Panc1 (cell line): Measurements from ENCODE around the gene SLC25A38. TPM values are rescaled to one million over a fixed set of nuclear protein-coding genes. Genes with fewer than 3 reads are reported as not detected.

Experiments used
- ATAC-seq: fragments of 200-7000 bp; cut with Tn5 transposase; 2 replicates; pipeline ENCODE4 v1.9.1; 2020; ENCODE audit warnings: mild to moderate bottlenecking, moderate library complexity
- Bru-seq: library from RNA; stranded (reverse); fragments of 400-500 nt; gene quantifications from one replicate; lab custom pipeline; 2021; lab: Mats Ljungman, UMichigan
- BruChase-seq, 2 experiments: library from RNA; stranded (reverse); fragments of 400-500 nt; gene quantifications; one replicate each; lab custom pipeline; 2021; lab: Mats Ljungman, UMichigan
- BruUV-seq: library from RNA; stranded (reverse); fragments of 400-500 nt; replicated peaks from 2 replicates; lab custom pipeline; 2021; lab: Mats Ljungman, UMichigan
- CTCF ChIA-PET: fragments of 300-600 bp; sonication (Branson Sonifier 250); formaldehyde crosslinking; loops from one replicate; lab custom pipeline; 2022; ENCODE audit warnings: antibody characterized with exemption; lab: Charles Lee
- POLR2A ChIA-PET: fragments of 300-600 bp; sonication (Branson Sonifier 250); formaldehyde crosslinking; loops from one replicate; lab custom pipeline; 2022; ENCODE audit warnings: antibody characterized with exemption; lab: Charles Lee
- DNase-seq: peaks from one replicate; pipeline ENCODE4 v3.0.0-alpha.2; 2010; ENCODE audit warnings: low read depth, low spot score
- H3K27ac ChIP-seq: 2 replicates; pipeline ENCODE4 v1.5.1; 2011; ENCODE audit warnings: mild to moderate bottlenecking, low read length, inconsistent platforms
- H3K27me3 ChIP-seq: fragments of 200-500 bp; sonication (Bioruptor generic); 2 replicates; pipeline ENCODE4 v1.6.0; 2014; ENCODE audit warnings: low read length, inconsistent platforms; ENCODE audit not compliant: control insufficient read depth, insufficient read depth
- H3K36me3 ChIP-seq: fragments of 200-500 bp; sonication (Bioruptor generic); 2 replicates; pipeline ENCODE4 v1.5.1; 2014; ENCODE audit warnings: inconsistent platforms, mild to moderate bottlenecking, low read length, moderate library complexity; ENCODE audit not compliant: control insufficient read depth, insufficient read depth
- H3K4me1 ChIP-seq: 2 replicates; pipeline ENCODE4 v1.5.1; 2011; ENCODE audit warnings: inconsistent platforms, mild to moderate bottlenecking, low read length, moderate library complexity; ENCODE audit not compliant: control insufficient read depth, insufficient read depth
- H3K4me3 ChIP-seq, 2 experiments: 2 replicates each; pipeline ENCODE4 v1.5.1; 2011 to 2012; ENCODE audit warnings: low read depth in 2 of 2, low read length in 2 of 2, mild to moderate bottlenecking in 2 of 2, inconsistent platforms in 1 of 2, moderate library complexity in 1 of 2
- H3K9me3 ChIP-seq: fragments of 200-500 bp; sonication (Bioruptor generic); 2 replicates; pipeline ENCODE4 v1.5.1; 2014; ENCODE audit warnings: low read depth, mild to moderate bottlenecking, inconsistent platforms, low read length, moderate library complexity; ENCODE audit not compliant: control insufficient read depth, insufficient read depth
- POLR2AphosphoS5 ChIP-seq: IDR thresholded peaks from 2 replicates; pipeline ENCODE4 v1.6.1; 2012; ENCODE audit warnings: mild to moderate bottlenecking, low read depth, low read length, moderate library complexity
- REST ChIP-seq, 2 experiments: IDR thresholded peaks; 2 replicates each; pipeline ENCODE4 v1.6.1; 2011 to 2012; ENCODE audit warnings: low read depth in 2 of 2, control low read depth in 1 of 2, low read length in 1 of 2, mild to moderate bottlenecking in 1 of 2, moderate library complexity in 1 of 2; ENCODE audit not compliant: insufficient read depth in 1 of 2
- SIN3A ChIP-seq: IDR thresholded peaks from 2 replicates; pipeline ENCODE4 v1.6.1; 2012; ENCODE audit warnings: low read depth, mild to moderate bottlenecking, low read length, moderate library complexity, borderline replicate concordance; ENCODE audit not compliant: insufficient read depth
- TCF7L2 ChIP-seq: IDR thresholded peaks from 2 replicates; pipeline ENCODE4 v1.6.1; 2011; ENCODE audit warnings: mild to moderate bottlenecking, low read depth, low read length, inconsistent platforms
- in situ Hi-C: cut with HindIII; loops from 2 replicates; pipeline ENCODE4 v1.10.0; 2016; ENCODE audit warnings: low sequenced_read_pairs, low pct_unique_long_range_greater_than_20kb
- intact Hi-C: fragments of 100-400 bp; cut with micrococcal nuclease; formaldehyde crosslinking; loops from one replicate; pipeline ENCODE4 v1.10.0; 2022; ENCODE audit not compliant: unreplicated experiment
- long read RNA-seq: library from polyadenylated mRNA; unstranded; transcript quantifications from one replicate; pipeline ENCODE4 v2.0.0, GENCODE V29; 2021; ENCODE audit not compliant: unreplicated experiment
- polyA plus RNA-seq: library from polyadenylated mRNA; unstranded; fragments of >200 nt; gene quantifications from one replicate; pipeline ENCODE4 v1.2.1, GENCODE V29; 2012; ENCODE audit warnings: missing spikeins; ENCODE audit not compliant: insufficient read length
- total RNA-seq: library from RNA; stranded (reverse); gene quantifications from one replicate; pipeline ENCODE4 v1.2.1, GENCODE V29; 2021; ENCODE audit not compliant: unreplicated experiment
- TF ChIP-seq, protein P1 (sequence below): fragments of 450-650 bp; IDR thresholded peaks from 2 replicates; pipeline ENCODE4 v1.5.1; 2017; ENCODE audit warnings: mild to moderate bottlenecking

The SLC25A38 gene, protein sequence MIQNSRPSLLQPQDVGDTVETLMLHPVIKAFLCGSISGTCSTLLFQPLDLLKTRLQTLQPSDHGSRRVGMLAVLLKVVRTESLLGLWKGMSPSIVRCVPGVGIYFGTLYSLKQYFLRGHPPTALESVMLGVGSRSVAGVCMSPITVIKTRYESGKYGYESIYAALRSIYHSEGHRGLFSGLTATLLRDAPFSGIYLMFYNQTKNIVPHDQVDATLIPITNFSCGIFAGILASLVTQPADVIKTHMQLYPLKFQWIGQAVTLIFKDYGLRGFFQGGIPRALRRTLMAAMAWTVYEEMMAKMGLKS
- total RNA-seq (21.5 TPM), Bru-seq, nascent RNA (percentile 73 among the genes with signal in this experiment), BruChase-seq, experiment 1, labeled RNA remaining after a 2-hour chase (percentile 79 among the genes with signal in this experiment), BruChase-seq, experiment 2, labeled RNA remaining after a 6-hour chase (percentile 79 among the genes with signal in this experiment)
- polyA plus RNA-seq, result 22.2 TPM
- long read RNA-seq, transcript SLC25A38-201 (7 exons, 2,147 nt), result major isoform, 26 of 53 reads
- long read RNA-seq, partial matches to known transcripts, result 4 of 53 reads
- long read RNA-seq, other reads (novel, unspliced or antisense), result 23 of 53 reads

DNA sequence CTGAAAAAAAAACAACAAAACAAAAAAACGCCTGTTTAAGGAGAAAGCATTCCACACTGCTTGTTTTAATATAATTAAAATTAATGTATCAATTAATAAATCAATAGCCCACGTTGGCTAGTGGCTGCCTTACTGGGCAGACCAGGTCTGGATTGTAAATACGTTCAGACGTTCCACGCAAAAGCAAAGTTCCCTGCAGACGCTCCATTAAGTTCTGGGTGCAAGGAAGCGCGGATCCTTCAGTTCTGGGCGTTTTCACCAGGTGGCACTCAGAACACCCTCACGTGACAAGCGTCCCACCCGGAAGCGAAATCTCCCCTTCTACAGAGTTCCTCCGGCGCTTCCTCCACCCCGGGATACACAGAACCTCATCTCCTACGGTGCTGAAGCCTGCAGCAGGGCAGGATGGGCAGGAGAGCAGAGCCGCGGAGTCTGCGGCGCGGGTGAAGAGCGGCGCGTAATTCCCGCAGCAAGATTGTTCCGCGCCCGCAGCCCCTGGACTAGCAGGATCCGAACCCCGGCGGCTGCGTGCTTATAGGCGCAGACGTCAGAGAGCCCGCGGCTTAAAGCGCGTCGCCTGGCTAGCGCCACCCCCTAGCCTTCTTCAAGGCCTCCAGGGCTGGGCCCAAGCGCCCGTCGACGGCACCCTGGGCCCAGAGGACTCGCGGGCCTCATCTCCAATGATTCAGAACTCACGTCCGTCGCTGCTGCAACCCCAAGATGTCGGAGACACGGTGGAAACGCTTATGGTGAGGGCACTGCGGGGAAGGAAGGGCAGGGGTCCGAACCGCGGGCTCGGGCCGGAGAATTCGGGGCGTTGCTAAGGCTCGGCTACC, at the start of gene SLC25A38:
Gene SLC25A38, plus strand, starts transcription at position 326 of the 836 bp plus-strand sequence. Its CDS starts 355 bp downstream, at position 681.
- DNase-seq (peak; percentile 61), ATAC-seq (peak; percentile 93)
- intact Hi-C loops (no loop called here), in situ Hi-C loops (no loop called here)
- CTCF ChIA-PET, result no interaction called here
- Histone ChIP-seq H3K4me1 (peaks cover 14% of the 10 kb centered on the region), H3K4me3 (peak within 1 kb of the TSS; percentile 79 to 84), H3K36me3 (no peaks in the 10 kb centered on the region; the same call in 1 of the 2 replicates), H3K27ac (peak within 1 kb of the TSS; percentile 80), H3K27me3 (no peaks in the 10 kb centered on the region), H3K9me3 (no peaks in the 10 kb centered on the region)
- no TSS peak for BruUV-seq
- POLR2A ChIA-PET, result no interaction called here
- TF ChIP-seq POLR2AphosphoS5 (no peak; the same call in 1 of the 2 replicates), SIN3A (no peak), TCF7L2 (no peak), REST (IDR thresholded peaks at IDR 0.05; ENCODE audit: insufficient read depth in 1 of 2, low read depth in 2 of 2, low read length in 1 of 2) (no peak)
- TF ChIP-seq, protein P1, sequence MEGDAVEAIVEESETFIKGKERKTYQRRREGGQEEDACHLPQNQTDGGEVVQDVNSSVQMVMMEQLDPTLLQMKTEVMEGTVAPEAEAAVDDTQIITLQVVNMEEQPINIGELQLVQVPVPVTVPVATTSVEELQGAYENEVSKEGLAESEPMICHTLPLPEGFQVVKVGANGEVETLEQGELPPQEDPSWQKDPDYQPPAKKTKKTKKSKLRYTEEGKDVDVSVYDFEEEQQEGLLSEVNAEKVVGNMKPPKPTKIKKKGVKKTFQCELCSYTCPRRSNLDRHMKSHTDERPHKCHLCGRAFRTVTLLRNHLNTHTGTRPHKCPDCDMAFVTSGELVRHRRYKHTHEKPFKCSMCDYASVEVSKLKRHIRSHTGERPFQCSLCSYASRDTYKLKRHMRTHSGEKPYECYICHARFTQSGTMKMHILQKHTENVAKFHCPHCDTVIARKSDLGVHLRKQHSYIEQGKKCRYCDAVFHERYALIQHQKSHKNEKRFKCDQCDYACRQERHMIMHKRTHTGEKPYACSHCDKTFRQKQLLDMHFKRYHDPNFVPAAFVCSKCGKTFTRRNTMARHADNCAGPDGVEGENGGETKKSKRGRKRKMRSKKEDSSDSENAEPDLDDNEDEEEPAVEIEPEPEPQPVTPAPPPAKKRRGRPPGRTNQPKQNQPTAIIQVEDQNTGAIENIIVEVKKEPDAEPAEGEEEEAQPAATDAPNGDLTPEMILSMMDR, result peak; percentile 34

DNA sequence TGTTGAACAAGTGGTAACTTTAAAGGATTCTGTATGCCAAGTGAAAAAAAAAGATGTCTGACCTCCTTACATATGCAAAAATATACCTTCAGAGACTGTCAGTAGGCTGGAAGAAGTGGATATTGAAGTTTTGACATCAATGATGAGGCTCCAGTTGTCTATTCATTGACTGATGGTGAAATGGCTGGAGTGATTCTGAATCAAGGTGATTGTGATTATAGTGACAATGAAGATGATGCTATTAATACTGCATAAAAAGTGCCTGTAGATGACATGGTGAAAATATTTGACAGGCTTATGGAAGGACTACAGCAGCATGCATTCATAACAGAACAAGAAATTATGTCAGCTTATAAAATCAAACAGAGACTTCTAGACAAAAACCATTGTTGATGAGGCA, 49.6 kb upstream of the SLC25A38 start:
- in situ Hi-C loops, result no loop called here

More for the DNA sequence above, 49.6 kb upstream of the SLC25A38 start:
- CTCF ChIA-PET, result no interaction called here
- no peak overlapping the region for H3K27ac ChIP-seq
- H3K4me1 ChIP-seq, result no peaks in the 10 kb centered on the region
- intact Hi-C loops, result no loop called here
- no TSS peak for BruUV-seq
- TF ChIP-seq, protein P1, result no peak
- TF ChIP-seq REST (IDR thresholded peaks at IDR 0.05; ENCODE audit: insufficient read depth in 1 of 2, low read depth in 2 of 2, low read length in 1 of 2) (no peak), SIN3A (no peak), TCF7L2 (no peak), POLR2AphosphoS5 (no peak)
- ATAC-seq, result no peak
- no peaks in the 10 kb centered on the region for H3K9me3 ChIP-seq
- DNase-seq, result no peak
- POLR2A ChIA-PET, result no interaction called here
- no peak overlapping the region for H3K4me3 ChIP-seq
- H3K36me3 ChIP-seq, result no peaks in the 10 kb centered on the region
- no peaks in the 10 kb centered on the region for H3K27me3 ChIP-seq
